Prostate gland (tissue), 2 donors: ENCODE results near the gene PAK1IP1. TPM values are rescaled to one million over a fixed set of nuclear protein-coding genes. Genes with fewer than 3 reads are reported as not detected.
"Not testable (repeated sequence)": the region's sequence is repeated elsewhere in the genome, so short reads cannot be mapped to it uniquely, and the experiment has no call there.

Experiments used
- DNase-seq: peaks from one replicate; pipeline ENCODE4 v3.0.0-alpha.2; 2019; ENCODE audit warnings: low spot score
- H3K27ac ChIP-seq, 2 donors: fragments of 200-600 bp; sonication (generic); 2 replicates each; pipeline ENCODE4 v1.5.1; 2017 to 2019
- H3K27me3 ChIP-seq: fragments of 200-600 bp; sonication (generic); replicated peaks from 2 replicates; pipeline ENCODE4 v1.5.1; 2019; ENCODE audit not compliant: insufficient read depth
- H3K36me3 ChIP-seq, 2 donors: fragments of 200-600 bp; sonication (generic); 1 replicate in 1 of 2; 2 replicates in 1 of 2; pipeline versions ENCODE4 v1.5.1 to v1.8.1; 2017 to 2019
- H3K4me1 ChIP-seq: fragments of 200-600 bp; sonication (generic); replicated peaks from 2 replicates; pipeline ENCODE4 v1.5.1; 2019
- H3K4me3 ChIP-seq, 2 donors: fragments of 200-600 bp; sonication (generic); 2 replicates each; pipeline ENCODE4 v1.5.1; 2017 to 2019
- H3K9me3 ChIP-seq: fragments of 200-600 bp; sonication (generic); 2 replicates; pipeline ENCODE4 v1.5.1; 2017
- CTCF ChIP-seq, 4 experiments: fragments of 200-600 bp in 2 of 4; fragments of 450-650 bp in 2 of 4; sonication (generic) in 2 of 4; IDR thresholded peaks; 1 replicate in 3 of 4; 2 replicates in 1 of 4; pipeline ENCODE4 v1.5.1; 2016 to 2019; ENCODE audit warnings: antibody characterized with exemption in 4 of 4, mild to moderate bottlenecking in 2 of 4, moderate library complexity in 2 of 4
- POLR2A ChIP-seq: fragments of 450-650 bp; IDR thresholded peaks from one replicate; pipeline ENCODE4 v1.6.1; 2016; ENCODE audit warnings: antibody characterized with exemption, mild to moderate bottlenecking
- POLR2AphosphoS5 ChIP-seq: sonication (generic); formaldehyde crosslinking; IDR thresholded peaks from one replicate; pipeline ENCODE4 v1.6.1; 2017; ENCODE audit warnings: antibody characterized with exemption
- WGBS: methylation state at CpG from one replicate; pipeline ENCODE4 v1.1.5; 2018; 5-methylcytosine and 5-hydroxymethylcytosine counted together
- intact Hi-C: fragments of 100-400 bp; cut with DNase I; formaldehyde crosslinking; loops from one replicate; pipeline ENCODE4 v1.14.2; 2022
- total RNA-seq, 2 donors: library from RNA; depleted of rRNA; stranded (reverse); fragments of >200 nt; gene quantifications; one replicate each; pipeline ENCODE4 v1.1.0, GENCODE V29; 2016

PAK1IP1 gene
- total RNA-seq, 2 donors from 2014 or later = 12.2 to 36.7 TPM

- peaks cover 0 to 9% of the 10 kb centered on the region in 2 donors for H3K36me3 ChIP-seq
- no peaks in the 10 kb centered on the region for H3K27me3 ChIP-seq
- H3K4me3 ChIP-seq = no peak overlapping the region
- TF ChIP-seq POLR2A (no peak), CTCF (IDR thresholded peaks at IDR 0.05) (no peak), POLR2AphosphoS5 (no peak)
- H3K27ac ChIP-seq = no peak overlapping the region
- no peaks in the 10 kb centered on the region for H3K9me3 ChIP-seq
- intact Hi-C loops = no loop called here
- no peak for DNase-seq
- WGBS = 98% methylated on average over 3 of the region's 3 CpGs
- H3K4me1 ChIP-seq = no peaks in the 10 kb centered on the region
Measured at GRCh38 chr6:10733863-10734262, 39.1 kb downstream of the PAK1IP1 start.

GRCh38 chr6:10736731-10737130, 42.0 kb downstream of the PAK1IP1 start:
- Histone ChIP-seq H3K9me3 (no peaks in the 10 kb centered on the region), H3K36me3 (no peaks in the 10 kb centered on the region), H3K4me1 (no peaks in the 10 kb centered on the region), H3K4me3 (no peak overlapping the region), H3K27me3 (no peaks in the 10 kb centered on the region), H3K27ac (no peak overlapping the region)
- no peak for DNase-seq
- intact Hi-C loops = no loop called here
- WGBS = 80% methylated on average over 2 of the region's 2 CpGs
- TF ChIP-seq CTCF (IDR thresholded peaks at IDR 0.05) (no peak), POLR2A (no peak), POLR2AphosphoS5 (no peak)

GRCh38 chr6:10740061-10740460, 45.3 kb downstream of the PAK1IP1 start:
- Histone ChIP-seq H3K36me3 (no peaks in the 10 kb centered on the region), H3K4me1 (no peaks in the 10 kb centered on the region), H3K9me3 (no peaks in the 10 kb centered on the region), H3K27ac (no peak overlapping the region), H3K27me3 (no peaks in the 10 kb centered on the region), H3K4me3 (no peak overlapping the region)
- TF ChIP-seq CTCF (IDR thresholded peaks at IDR 0.05) = no peak
- no peak for TF ChIP-seq POLR2AphosphoS5
- TF ChIP-seq POLR2A = no peak
- intact Hi-C loops = loop anchor here (10.0 kb wide), 1 partner anchor 225 kb away; no protein-coding TSS in a partner anchor
- no peak for DNase-seq

GRCh38 chr6:10741643-10742042, 46.9 kb downstream of the PAK1IP1 start:
- H3K36me3 ChIP-seq, H3K27me3 ChIP-seq, H3K9me3 ChIP-seq, H3K4me1 ChIP-seq, DNase-seq, H3K4me3 ChIP-seq, H3K27ac ChIP-seq: not testable (repeated sequence)
- intact Hi-C loops = loop anchor here (10.0 kb wide), 1 partner anchor 227 kb away; no protein-coding TSS in a partner anchor
- WGBS = 92% methylated on average over 4 of the region's 4 CpGs

GRCh38 chr6:10742251-10742650, 47.5 kb downstream of the PAK1IP1 start:
- 88% methylated on average over 12 of the region's 12 CpGs for WGBS
- Histone ChIP-seq H3K4me3 (no peak overlapping the region), H3K4me1 (no peaks in the 10 kb centered on the region), H3K27ac (no peak overlapping the region), H3K27me3 (no peaks in the 10 kb centered on the region), H3K36me3 (no peaks in the 10 kb centered on the region), H3K9me3 (no peaks in the 10 kb centered on the region)
- intact Hi-C loops = loop anchor here (10.0 kb wide), 1 partner anchor 227 kb away; no protein-coding TSS in a partner anchor
- TF ChIP-seq CTCF (IDR thresholded peaks at IDR 0.05) (no peak), POLR2AphosphoS5 (no peak), POLR2A (no peak)
- no peak for DNase-seq
